Measurements from ENCODE around the gene POLR1G. TPM values are rescaled to one million over a fixed set of nuclear protein-coding genes. Genes with fewer than 3 reads are reported as not detected.

POLR1G gene
- total RNA-seq, 4 donors from 2014 or later, result 2.9 to 8.7 (median 6.0) TPM

DNA sequence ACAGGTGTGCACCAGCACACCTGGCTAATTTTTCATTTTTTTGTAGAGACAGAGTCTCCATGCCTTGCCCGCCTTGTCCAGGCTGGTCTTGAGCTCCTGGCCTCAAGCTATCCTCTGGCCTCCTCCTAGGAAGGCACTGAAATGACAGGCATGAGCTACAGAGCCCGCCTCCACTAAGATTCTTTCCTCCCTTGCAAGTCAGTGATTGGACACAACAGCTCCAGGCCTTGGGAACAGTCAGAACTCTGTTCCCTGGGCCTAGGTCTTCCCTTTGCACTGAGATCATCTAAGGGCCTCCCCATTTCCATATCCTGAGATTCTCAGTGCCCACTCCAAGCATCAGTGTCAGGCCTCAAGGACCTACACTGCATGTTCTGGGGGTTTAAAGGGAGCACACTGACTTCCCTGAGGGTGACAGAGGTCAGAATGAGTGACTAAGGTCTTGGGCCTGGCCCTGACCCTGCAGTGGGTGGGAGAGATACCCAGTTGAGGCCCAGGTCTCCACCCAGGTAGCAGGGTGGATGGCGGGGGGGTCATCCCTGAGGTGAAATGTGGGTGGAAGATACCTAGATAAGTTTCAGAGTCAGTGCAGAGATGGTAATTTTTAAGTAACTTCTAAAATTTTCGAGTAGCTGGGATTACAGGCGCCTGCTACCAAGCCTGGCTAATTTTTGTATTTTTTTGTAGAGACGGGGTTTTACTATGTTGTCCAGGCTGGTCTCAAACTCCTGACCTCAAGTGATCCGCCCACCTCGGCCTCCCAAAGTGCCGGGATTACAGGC, 34.6 kb downstream of the POLR1G start:
- no peak for DNase-seq (ENCODE audit: extremely low spot score)
- TF ChIP-seq, protein P1, sequence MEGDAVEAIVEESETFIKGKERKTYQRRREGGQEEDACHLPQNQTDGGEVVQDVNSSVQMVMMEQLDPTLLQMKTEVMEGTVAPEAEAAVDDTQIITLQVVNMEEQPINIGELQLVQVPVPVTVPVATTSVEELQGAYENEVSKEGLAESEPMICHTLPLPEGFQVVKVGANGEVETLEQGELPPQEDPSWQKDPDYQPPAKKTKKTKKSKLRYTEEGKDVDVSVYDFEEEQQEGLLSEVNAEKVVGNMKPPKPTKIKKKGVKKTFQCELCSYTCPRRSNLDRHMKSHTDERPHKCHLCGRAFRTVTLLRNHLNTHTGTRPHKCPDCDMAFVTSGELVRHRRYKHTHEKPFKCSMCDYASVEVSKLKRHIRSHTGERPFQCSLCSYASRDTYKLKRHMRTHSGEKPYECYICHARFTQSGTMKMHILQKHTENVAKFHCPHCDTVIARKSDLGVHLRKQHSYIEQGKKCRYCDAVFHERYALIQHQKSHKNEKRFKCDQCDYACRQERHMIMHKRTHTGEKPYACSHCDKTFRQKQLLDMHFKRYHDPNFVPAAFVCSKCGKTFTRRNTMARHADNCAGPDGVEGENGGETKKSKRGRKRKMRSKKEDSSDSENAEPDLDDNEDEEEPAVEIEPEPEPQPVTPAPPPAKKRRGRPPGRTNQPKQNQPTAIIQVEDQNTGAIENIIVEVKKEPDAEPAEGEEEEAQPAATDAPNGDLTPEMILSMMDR (IDR thresholded peaks at IDR 0.05), result no peak
- TF ChIP-seq EP300 (IDR thresholded peaks at IDR 0.05), result no peak
- TF ChIP-seq POLR2A (IDR thresholded peaks at IDR 0.05; ENCODE audit: low read depth), result no peak
- no peak for TF ChIP-seq POLR2AphosphoS5 (IDR thresholded peaks at IDR 0.05)
- WGBS, result 92% methylated on average over 9 of the region's 9 CpGs
- Histone ChIP-seq H3K36me3 (no peaks in the 10 kb centered on the region), H3K4me1 (peaks cover 26 to 55% (median 44%) of the 10 kb centered on the region in 4 donors), H3K4me3 (no peak overlapping the region), H3K27ac (replicated peaks in 1 of 4) (peak overlapping the region; percentile 92 to 96 (median 94)), H3K9me3 (no peaks in the 10 kb centered on the region), H3K27me3 (no peaks in the 10 kb centered on the region)
- intact Hi-C loops (cut with DNase I), result no loop called here

DNA sequence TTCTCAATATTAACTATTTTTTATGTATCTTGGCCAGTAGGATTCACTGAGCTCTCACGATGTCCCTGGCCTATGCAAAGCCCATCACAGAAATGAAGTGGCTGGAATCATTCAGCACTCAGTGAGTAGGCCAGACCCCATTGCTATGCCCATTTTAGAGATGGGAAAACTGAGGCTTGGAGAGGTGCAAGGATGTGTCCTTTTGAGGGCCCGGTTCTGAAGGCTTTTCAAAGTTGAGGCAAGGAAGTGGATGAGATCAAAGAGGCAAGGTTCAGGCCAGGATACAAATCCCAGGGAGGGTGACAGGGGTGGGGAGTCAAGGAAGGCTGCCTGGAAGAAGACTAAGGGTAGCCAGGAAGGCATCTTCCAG, 35.9 kb downstream of the POLR1G start:
- no peak for DNase-seq (ENCODE audit: extremely low spot score)
- no peaks in the 10 kb centered on the region for H3K27me3 ChIP-seq
- no peak overlapping the region for H3K4me3 ChIP-seq
- H3K36me3 ChIP-seq, result no peaks in the 10 kb centered on the region
- intact Hi-C loops (cut with DNase I), result no loop called here
- TF ChIP-seq EP300 (IDR thresholded peaks at IDR 0.05) (no peak), POLR2A (IDR thresholded peaks at IDR 0.05; ENCODE audit: low read depth) (no peak), POLR2AphosphoS5 (IDR thresholded peaks at IDR 0.05) (no peak)
- TF ChIP-seq, protein P1 (IDR thresholded peaks at IDR 0.05), result no peak
- H3K9me3 ChIP-seq, result no peaks in the 10 kb centered on the region
- H3K4me1 ChIP-seq, result peaks cover 26 to 67% (median 44%) of the 10 kb centered on the region in 4 donors
- 85% methylated on average over 2 of the region's 2 CpGs for WGBS
- peak overlapping the region; percentile 92 to 97 (median 94) for H3K27ac ChIP-seq (replicated peaks in 1 of 4)

DNA sequence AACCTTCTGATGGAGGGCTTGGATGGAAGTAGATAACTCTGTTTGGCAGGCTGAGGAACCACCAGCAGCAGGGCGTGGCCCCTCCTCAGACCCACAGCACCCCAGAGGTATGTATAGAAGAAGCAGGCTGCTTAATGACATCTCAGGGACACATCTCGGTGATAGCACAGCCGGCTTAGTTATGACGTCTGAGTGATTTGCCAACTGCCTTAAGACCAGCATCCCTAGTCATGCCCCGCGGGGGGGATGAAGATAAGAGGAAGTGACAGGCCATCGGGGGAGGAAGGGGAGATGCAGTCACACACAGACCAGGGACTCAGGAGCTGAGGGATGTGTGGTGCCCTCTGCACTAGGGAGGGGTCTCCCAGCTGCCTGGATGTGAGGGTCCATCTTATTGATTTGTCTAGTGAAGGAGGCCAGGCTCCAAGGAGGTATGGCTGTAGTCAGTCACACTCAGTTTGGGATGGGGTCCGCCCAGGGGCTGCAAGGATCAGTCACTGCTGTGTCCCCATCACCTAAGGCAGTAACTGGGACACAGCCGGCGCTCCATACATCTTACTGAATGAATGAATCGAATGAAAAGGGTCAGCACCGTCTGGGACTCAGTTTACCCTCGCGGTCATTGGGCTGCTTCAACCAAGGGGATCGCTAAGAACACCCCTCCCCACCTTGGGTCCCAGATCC, 36.5 kb downstream of the POLR1G start:
- Histone ChIP-seq H3K36me3 (no peaks in the 10 kb centered on the region), H3K27ac (replicated peaks in 1 of 4) (peak overlapping the region; percentile 92 to 97 (median 94)), H3K9me3 (no peaks in the 10 kb centered on the region), H3K4me1 (peaks cover 26 to 71% (median 44%) of the 10 kb centered on the region in 4 donors), H3K27me3 (no peaks in the 10 kb centered on the region), H3K4me3 (peak overlapping the region; percentile 58 to 66 (median 59))
- TF ChIP-seq POLR2AphosphoS5 (IDR thresholded peaks at IDR 0.05), result no peak
- TF ChIP-seq POLR2A (IDR thresholded peaks at IDR 0.05; ENCODE audit: low read depth), result no peak
- TF ChIP-seq EP300 (IDR thresholded peaks at IDR 0.05), result no peak
- TF ChIP-seq, protein P1 (IDR thresholded peaks at IDR 0.05), result no peak
- WGBS, result 20% methylated on average over 13 of the region's 15 CpGs
- DNase-seq (ENCODE audit: extremely low spot score), result no peak
- intact Hi-C loops (cut with DNase I), result no loop called here

DNA sequence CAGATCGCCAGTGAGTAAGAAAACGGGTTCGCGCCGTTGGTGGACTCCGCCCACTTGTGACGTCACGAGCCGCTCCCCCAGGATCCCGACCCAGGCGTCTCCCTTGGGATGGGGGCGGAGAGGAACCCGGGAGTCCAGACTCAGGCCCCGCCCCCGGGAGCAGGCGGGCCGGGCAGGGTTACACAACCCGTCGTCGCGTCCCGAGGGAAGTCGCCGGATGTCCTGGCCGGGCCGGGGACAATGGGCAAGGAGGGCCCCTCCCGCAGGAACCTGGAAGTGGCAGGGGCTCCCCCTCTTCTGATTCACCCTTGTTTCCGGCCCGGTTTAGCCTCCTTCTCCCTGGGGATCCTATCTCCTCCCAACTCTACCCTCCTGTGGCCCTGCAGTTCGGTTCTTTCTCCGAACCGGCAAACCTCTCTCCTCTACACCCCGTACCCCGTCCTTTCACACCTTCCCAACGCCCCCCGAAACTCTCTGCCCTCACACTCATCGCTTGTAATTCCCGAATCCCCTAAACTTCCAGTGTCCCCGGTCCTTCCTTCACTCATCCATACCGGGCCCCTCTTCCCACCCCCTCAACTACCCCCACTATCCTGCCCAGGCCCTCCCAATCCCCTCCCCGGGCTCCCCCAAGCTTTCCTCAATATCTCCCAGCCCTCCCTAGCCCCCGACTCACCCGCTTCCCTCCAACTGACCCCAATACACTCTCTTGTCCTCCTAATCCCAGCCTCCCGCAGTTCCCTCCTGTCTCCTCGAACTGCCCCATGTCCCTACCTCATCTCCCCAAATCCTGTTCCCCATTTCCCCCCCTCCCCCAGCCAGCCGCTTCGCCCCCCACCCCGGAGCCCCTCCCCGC, 37.2 kb downstream of the POLR1G start:
- Histone ChIP-seq H3K36me3 (no peaks in the 10 kb centered on the region), H3K9me3 (no peaks in the 10 kb centered on the region), H3K27ac (replicated peaks in 1 of 4) (peak overlapping the region; percentile 92 to 97 (median 94)), H3K4me3 (peak overlapping the region; percentile 58 to 66 (median 59)), H3K4me1 (peaks cover 26 to 78% (median 49%) of the 10 kb centered on the region in 4 donors), H3K27me3 (no peaks in the 10 kb centered on the region)
- intact Hi-C loops (cut with DNase I), result no loop called here
- WGBS, result 1% methylated on average over 48 of the region's 49 CpGs
- peak; percentile 52 for TF ChIP-seq POLR2A (IDR thresholded peaks at IDR 0.05; ENCODE audit: low read depth)
- TF ChIP-seq, protein P1 (IDR thresholded peaks at IDR 0.05), result peak in 1 of 3 experiments; percentile 18
- TF ChIP-seq EP300 (IDR thresholded peaks at IDR 0.05), result no peak
- peak; percentile 97 to 98 for TF ChIP-seq POLR2AphosphoS5 (IDR thresholded peaks at IDR 0.05)
- peak; percentile 97 for DNase-seq (ENCODE audit: extremely low spot score)
